Body of pancreas (tissue), 4 donors: Measurements from ENCODE around the gene TTLL10. TPM values are rescaled to one million over a fixed set of nuclear protein-coding genes. Genes with fewer than 3 reads are reported as not detected.

Experiments used
- ATAC-seq: fragments of 150-250 bp; one replicate; pipeline ENCODE4 v1.9.1; 2016
- DNase-seq, 4 donors: peaks; one replicate each; pipeline ENCODE4 v3.0.0-alpha.2; 2019
- H3K27ac ChIP-seq, 4 donors: fragments of 200-600 bp; sonication (generic); 1 replicate in 3 of 4; 2 replicates in 1 of 4; pipeline versions ENCODE4 v1.5.1 to v1.6.1; 2016 to 2019; ENCODE audit warnings: mild to moderate bottlenecking in 1 of 4, mixed read lengths in 1 of 4, moderate library complexity in 1 of 4
- H3K27me3 ChIP-seq, 2 donors: fragments of 200-600 bp; sonication (generic); one replicate each; pipeline ENCODE4 v1.6.0; 2016; ENCODE audit warnings: mild to moderate bottlenecking in 1 of 2
- H3K36me3 ChIP-seq, 2 donors: fragments of 200-600 bp; sonication (generic); replicated peaks in 1 of 2; 2 replicates each; pipeline ENCODE4 v1.5.1; 2016; ENCODE audit warnings: low read depth in 2 of 2; ENCODE audit not compliant: insufficient read depth in 1 of 2
- H3K4me1 ChIP-seq: fragments of 200-600 bp; sonication (generic); one replicate; pipeline ENCODE4 v1.6.0; 2016
- H3K4me3 ChIP-seq, 2 donors: fragments of 200-600 bp; sonication (generic); 1 replicate in 1 of 2; 2 replicates in 1 of 2; pipeline ENCODE4 v1.5.1; 2016 to 2019
- H3K9me3 ChIP-seq, 3 donors: fragments of 200-600 bp; sonication (generic); 1 replicate in 2 of 3; 2 replicates in 1 of 3; pipeline ENCODE4 v1.5.1; 2016
- CTCF ChIP-seq, 7 experiments: fragments of 450-650 bp in 4 of 7; fragments of 200-600 bp in 3 of 7; sonication (generic) in 3 of 7; IDR thresholded peaks; one replicate each; pipeline ENCODE4 v1.5.1; 2016 to 2019; ENCODE audit warnings: antibody characterized with exemption in 7 of 7
- POLR2A ChIP-seq, 3 donors: fragments of 450-650 bp; IDR thresholded peaks; one replicate each; pipeline ENCODE4 v1.6.1; 2016; ENCODE audit warnings: antibody characterized with exemption in 3 of 3, mild to moderate bottlenecking in 2 of 3
- WGBS, 2 donors: methylation state at CpG; one replicate each; pipeline ENCODE4 v1.1.5; 2017; 5-methylcytosine and 5-hydroxymethylcytosine counted together
- intact Hi-C: fragments of 100-400 bp; cut with DNase I; formaldehyde crosslinking; loops from one replicate; pipeline ENCODE4 v1.15.1; 2023
- total RNA-seq, 2 donors: library from RNA; depleted of rRNA; stranded (reverse); fragments of >200 nt; gene quantifications; one replicate each; pipeline ENCODE4 v1.1.0, GENCODE V29; 2016

TTLL10 gene
- total RNA-seq, 2 donors from 2014 or later: 0.66 to 0.78 TPM

GRCh38 chr1:1167398-1167821 lies 6.3 kb upstream of the TTLL10 start:
- no peaks in the 10 kb centered on the region for H3K9me3 ChIP-seq
- WGBS, 2 donors: 67 to 100% methylated on average over 1 to 20 of the region's 20 CpGs
- peaks cover 47% of the 10 kb centered on the region for H3K4me1 ChIP-seq
- peak overlapping the region in 3 of 4 donors; percentile 1 to 89 (median 13) for H3K27ac ChIP-seq
- DNase-seq: no peak
- no peak overlapping the region for H3K4me3 ChIP-seq
- H3K27me3 ChIP-seq: no peaks in the 10 kb centered on the region
- TF ChIP-seq CTCF (IDR thresholded peaks at IDR 0.05): no peak
- no peak for TF ChIP-seq POLR2A (IDR thresholded peaks at IDR 0.05)
- intact Hi-C loops: no loop called here
- no peak for ATAC-seq
- H3K36me3 ChIP-seq: no peaks in the 10 kb centered on the region

GRCh38 chr1:1167841-1168450 lies 5.7 kb upstream of the TTLL10 start:
- 78 to 87% methylated on average over 3 to 29 of the region's 36 CpGs for WGBS, 2 donors
- Histone ChIP-seq H3K36me3 (no peaks in the 10 kb centered on the region), H3K27me3 (no peaks in the 10 kb centered on the region), H3K4me1 (peaks cover 45% of the 10 kb centered on the region), H3K9me3 (no peaks in the 10 kb centered on the region), H3K27ac (peak overlapping the region in 2 of 4 donors; percentile 8 to 13), H3K4me3 (no peak overlapping the region)
- intact Hi-C loops: no loop called here
- DNase-seq (peak in 1 of 4 donors; percentile 7), ATAC-seq (no peak)
- TF ChIP-seq POLR2A (IDR thresholded peaks at IDR 0.05) (no peak), CTCF (IDR thresholded peaks at IDR 0.05) (no peak)

GRCh38 chr1:1168451-1169411 lies 4.9 kb upstream of the TTLL10 start:
- intact Hi-C loops: no loop called here
- H3K27ac ChIP-seq: peak overlapping the region in 1 of 4 donors; percentile 3
- TF ChIP-seq CTCF (IDR thresholded peaks at IDR 0.05) (no peak), POLR2A (IDR thresholded peaks at IDR 0.05) (no peak)
- no peaks in the 10 kb centered on the region for H3K27me3 ChIP-seq
- peak in 2 of 4 donors; percentile 5 to 11 for DNase-seq
- H3K4me1 ChIP-seq: peaks cover 45% of the 10 kb centered on the region
- WGBS, 2 donors: 65 to 78% methylated on average over 13 to 31 of the region's 37 CpGs
- no peak for ATAC-seq
- H3K4me3 ChIP-seq: no peak overlapping the region
- no peaks in the 10 kb centered on the region for H3K9me3 ChIP-seq
- no peaks in the 10 kb centered on the region for H3K36me3 ChIP-seq

GRCh38 chr1:1169429-1170214 lies 4.1 kb upstream of the TTLL10 start:
- no peak overlapping the region for H3K4me3 ChIP-seq
- no peak overlapping the region for H3K27ac ChIP-seq
- TF ChIP-seq CTCF (IDR thresholded peaks at IDR 0.05) (no peak), POLR2A (IDR thresholded peaks at IDR 0.05) (no peak)
- intact Hi-C loops: no loop called here
- peak in 3 of 4 donors; percentile 6 to 18 (median 13) for DNase-seq
- H3K9me3 ChIP-seq: no peaks in the 10 kb centered on the region
- H3K36me3 ChIP-seq: no peaks in the 10 kb centered on the region
- WGBS, 2 donors: 85% methylated on average over 32 of the region's 32 CpGs; no CpG with 5 or more reads in 1 of the 2 donors
- H3K4me1 ChIP-seq: peaks cover 41% of the 10 kb centered on the region
- ATAC-seq: no peak
- no peaks in the 10 kb centered on the region for H3K27me3 ChIP-seq
